Heart left ventricle (tissue), 16 donors: ENCODE results near the gene GNB3. TPM values are rescaled to one million over a fixed set of nuclear protein-coding genes. Genes with fewer than 3 reads are reported as not detected.
A peak's percentile ranks its signal among the peaks of the same experiment; 100 is the strongest.
"Not testable (repeated sequence)": the region's sequence is repeated elsewhere in the genome, so short reads cannot be mapped to it uniquely, and the experiment has no call there.

Experiments
- ATAC-seq, 4 donors: fragments of 200-7000 bp; cut with Tn5 transposase; one replicate each; pipeline ENCODE4 v1.9.1; 2020 to 2022; ENCODE audit warnings: moderate library complexity in 4 of 4, mild to moderate bottlenecking in 3 of 4, moderate number of reproducible peaks in 1 of 4
- DNase-seq, 5 donors: peaks; one replicate each; pipeline ENCODE4 v3.0.0-alpha.2; 2020
- H3K27ac ChIP-seq, 12 donors: fragments of 200-600 bp; sonication (generic) in 4 of 12; one replicate each; pipeline versions ENCODE4 v1.5.0 to v1.8.0; 2016 to 2022; ENCODE audit warnings: mild to moderate bottlenecking in 2 of 12
- H3K27me3 ChIP-seq, 9 donors: fragments of 200-600 bp; sonication (generic) in 2 of 9; one replicate each; pipeline versions ENCODE4 v1.5.1 to v1.8.0; 2016 to 2022; ENCODE audit warnings: mild to moderate bottlenecking in 3 of 9
- H3K36me3 ChIP-seq, 9 donors: fragments of 200-600 bp; sonication (generic) in 2 of 9; one replicate each; pipeline versions ENCODE4 v1.5.0 to v1.8.0; 2018 to 2022; ENCODE audit warnings: mild to moderate bottlenecking in 2 of 9
- H3K4me1 ChIP-seq, 12 donors: fragments of 200-600 bp; sonication (generic) in 4 of 12; one replicate each; pipeline versions ENCODE4 v1.5.0 to v1.8.0; 2016 to 2022; ENCODE audit warnings: mild to moderate bottlenecking in 3 of 12
- H3K4me3 ChIP-seq, 12 donors: fragments of 200-600 bp; sonication (generic) in 4 of 12; one replicate each; pipeline versions ENCODE4 v1.5.0 to v1.8.0; 2017 to 2022; ENCODE audit warnings: mild to moderate bottlenecking in 9 of 12, moderate library complexity in 4 of 12
- H3K9me3 ChIP-seq, 12 donors: fragments of 200-600 bp; sonication (generic) in 4 of 12; one replicate each; pipeline versions ENCODE4 v1.5.0 to v1.8.0; 2016 to 2022; ENCODE audit warnings: mild to moderate bottlenecking in 1 of 12
- POLR2A ChIP-seq, 2 donors: fragments of 450-650 bp; IDR thresholded peaks; one replicate each; pipeline ENCODE4 v1.6.1; 2017; ENCODE audit warnings: antibody characterized with exemption in 2 of 2, mild to moderate bottlenecking in 2 of 2, moderate library complexity in 2 of 2
- WGBS, 4 donors: extraction: QIAGEN DNeasy Blood & Tissue Kit in 2 of 4; methylation state at CpG; one replicate each; pipeline versions ENCODE4 v1.1.5 to v1.1.7; 2013 to 2018; 5-methylcytosine and 5-hydroxymethylcytosine counted together
- intact Hi-C, 10 donors: fragments of 100-400 bp; cut with DNase I; formaldehyde crosslinking; loops; one replicate each; pipeline versions ENCODE4 v1.11.1 to v1.14.2; 2022
- polyA plus RNA-seq, 2 donors: library from polyadenylated mRNA; stranded (reverse); fragments of 200-250 nt; gene quantifications; one replicate each; pipeline ENCODE4 v1.2.3, GENCODE V29; 2013
- total RNA-seq, 9 donors: library from RNA; depleted of rRNA in 2 of 9; stranded (reverse); fragments of >200 nt in 2 of 9; fragmentation: NEBNext Ultra II Directional in 3 of 9; extraction: Animal tissue kit (Norgen Biotek cat#: 25700) in 3 of 9; gene quantifications; one replicate each; pipeline versions ENCODE4 v1.1.0 to v1.2.4, GENCODE V29; 2016 to 2023
- TF ChIP-seq, protein P1 (sequence below), 12 donors: fragments of 200-600 bp; sonication (generic) in 4 of 12; IDR thresholded peaks; one replicate each; pipeline versions ENCODE4 v1.5.0 to v1.8.0; 2018 to 2022; ENCODE audit warnings: antibody characterized with exemption in 12 of 12, mild to moderate bottlenecking in 5 of 12
- donor health status: ischemic (EF 13 %, LVEDD 7.1; RV severe dilation, severe dysfunction).
- donor health status: healthy with polysubstance abuse.
- donor health status: DM: no; HTN: yes; CAD: no.
- donor health status: DM: no; HTN: no; CAD: no.
- donor health status: ischemic (EF 25% LVEDD 6.9; RV normal size, moderate dysfunction).
- donor health status: ischemic (EF 25% LVEDD 5.7; RV mildly dilated, moderate dysfunction).
- donor health status: healthy.
- donor health status: DM: yes; HTN: yes; CAD: no.
- donor health status: ischemic (EF 35%, LVEDD 5.7; RV mildly dilated, moderate dysfunction).
- donor health status: nonischemic (EF 11% LVEDD 7.7; RV severe dilation, severe dysfunction).
- donor health status: DM: yes; HTN: yes; CAD: no.
- donor health status: PGD.
- donor health status: ischemic (EF 29% LVEDD 5.4; RV normal size, mild dysfunction).
- donor health status: nonischemic (EF 23%, LVEDD 6.1; RV moderate dilation, normal function).

Gene GNB3
- total and polyA plus RNA-seq, 11 donors = 0.64 to 12.4 (median 6.2) TPM

GRCh38 chr12:6890789-6891645 lies 50.3 kb downstream of the GNB3 start:
- intact Hi-C loops = loop anchor here in 3 of 10 donors (1.0 to 2.0 kb wide), 2 partner anchors 18 kb away; partner anchors contain the start of gene SPSB2 (in 3 of the 3)
- H3K27ac ChIP-seq = peak overlapping the region; percentile 66 to 97 (median 90)
- H3K4me3 ChIP-seq = peak overlapping the region; percentile 4 to 70 (median 57)
- TF ChIP-seq POLR2A (IDR thresholded peaks at IDR 0.05) = peak in 1 of 2 donors; percentile 84
- TF ChIP-seq, protein P1, sequence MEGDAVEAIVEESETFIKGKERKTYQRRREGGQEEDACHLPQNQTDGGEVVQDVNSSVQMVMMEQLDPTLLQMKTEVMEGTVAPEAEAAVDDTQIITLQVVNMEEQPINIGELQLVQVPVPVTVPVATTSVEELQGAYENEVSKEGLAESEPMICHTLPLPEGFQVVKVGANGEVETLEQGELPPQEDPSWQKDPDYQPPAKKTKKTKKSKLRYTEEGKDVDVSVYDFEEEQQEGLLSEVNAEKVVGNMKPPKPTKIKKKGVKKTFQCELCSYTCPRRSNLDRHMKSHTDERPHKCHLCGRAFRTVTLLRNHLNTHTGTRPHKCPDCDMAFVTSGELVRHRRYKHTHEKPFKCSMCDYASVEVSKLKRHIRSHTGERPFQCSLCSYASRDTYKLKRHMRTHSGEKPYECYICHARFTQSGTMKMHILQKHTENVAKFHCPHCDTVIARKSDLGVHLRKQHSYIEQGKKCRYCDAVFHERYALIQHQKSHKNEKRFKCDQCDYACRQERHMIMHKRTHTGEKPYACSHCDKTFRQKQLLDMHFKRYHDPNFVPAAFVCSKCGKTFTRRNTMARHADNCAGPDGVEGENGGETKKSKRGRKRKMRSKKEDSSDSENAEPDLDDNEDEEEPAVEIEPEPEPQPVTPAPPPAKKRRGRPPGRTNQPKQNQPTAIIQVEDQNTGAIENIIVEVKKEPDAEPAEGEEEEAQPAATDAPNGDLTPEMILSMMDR (IDR thresholded peaks at IDR 0.05) = peak; percentile 79 to 99 (median 95)
- no peaks in the 10 kb centered on the region for H3K9me3 ChIP-seq
- peaks cover 0 to 14% (median 6%) of the 10 kb centered on the region in 12 donors for H3K4me1 ChIP-seq
- DNase-seq = peak; percentile 98 to 100 (median 99)
- H3K36me3 ChIP-seq = no peaks in the 10 kb centered on the region
- ATAC-seq = peak; percentile 88 to 99 (median 98)
- WGBS, 4 donors = 2 to 4% (median 2%) methylated on average over 40 to 68 of the region's 68 CpGs
- no peaks in the 10 kb centered on the region for H3K27me3 ChIP-seq

GRCh38 chr12:6891646-6892001 lies 50.9 kb downstream of the GNB3 start:
- WGBS, 4 donors = 80 to 89% (median 85%) methylated on average over 5 of the region's 5 CpGs
- no peaks in the 10 kb centered on the region for H3K27me3 ChIP-seq
- peaks cover 0 to 14% (median 6%) of the 10 kb centered on the region in 12 donors for H3K4me1 ChIP-seq
- no peak for TF ChIP-seq POLR2A (IDR thresholded peaks at IDR 0.05)
- DNase-seq (no peak), ATAC-seq (peak in 3 of 4 donors; percentile 1 to 14 (median 2))
- intact Hi-C loops = loop anchor here in 3 of 10 donors (1.0 to 2.0 kb wide), 2 partner anchors 18 to 19 kb away; partner anchors contain the start of gene SPSB2 (in 3 of the 3)
- H3K9me3 ChIP-seq = no peaks in the 10 kb centered on the region
- H3K27ac ChIP-seq = peak overlapping the region; percentile 66 to 97 (median 90)
- no peaks in the 10 kb centered on the region for H3K36me3 ChIP-seq
- H3K4me3 ChIP-seq = peak overlapping the region; percentile 4 to 70 (median 57)

- 92 to 98% (median 96%) methylated on average over 3 of the region's 3 CpGs for WGBS, 4 donors
- H3K27ac ChIP-seq, intact Hi-C loops, H3K9me3 ChIP-seq, ATAC-seq, DNase-seq, H3K27me3 ChIP-seq, H3K36me3 ChIP-seq, H3K4me3 ChIP-seq: not testable (repeated sequence)
- H3K4me1 ChIP-seq = peaks cover 0 to 14% (median 6%) of the 10 kb centered on the region in 12 donors
Observed at GRCh38 chr12:6892683-6893082, 52.0 kb downstream of the GNB3 start.

DNA sequence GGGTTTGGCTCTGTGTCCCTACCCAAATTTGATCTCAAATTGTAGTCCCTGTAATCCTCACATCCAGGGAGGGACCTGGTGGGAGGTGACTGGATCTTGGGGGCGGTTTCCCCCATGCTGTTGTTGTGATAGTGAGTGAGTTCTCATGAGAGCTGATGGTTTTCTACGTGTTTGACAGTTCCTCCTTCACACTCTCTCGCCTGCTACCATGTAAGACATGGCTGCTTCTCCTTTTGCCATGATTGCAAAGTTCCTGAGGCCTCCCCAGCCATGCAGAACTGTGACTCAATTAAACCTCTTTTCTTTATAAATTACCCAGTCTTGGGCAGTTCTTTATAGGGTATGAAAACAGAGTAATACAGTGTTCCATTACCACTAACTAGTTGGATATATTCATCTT lies 53.6 kb downstream of the GNB3 start:
- intact Hi-C loops = no loop called here
- peaks cover 0 to 14% (median 6%) of the 10 kb centered on the region in 12 donors for H3K4me1 ChIP-seq
- H3K27me3 ChIP-seq = no peaks in the 10 kb centered on the region
- no peak overlapping the region for H3K27ac ChIP-seq
- no peaks in the 10 kb centered on the region for H3K36me3 ChIP-seq
- no peaks in the 10 kb centered on the region for H3K9me3 ChIP-seq
- TF ChIP-seq, protein P1 (IDR thresholded peaks at IDR 0.05) = no peak
- TF ChIP-seq POLR2A (IDR thresholded peaks at IDR 0.05) = no peak
- DNase-seq = no peak
- WGBS, 4 donors = 77 to 87% (median 82%) methylated on average over 3 of the region's 3 CpGs
- ATAC-seq = no peak
- H3K4me3 ChIP-seq = no peak overlapping the region

Other genes with a start within 250 kb of the GNB3 start
- 100 to 1,000 TPM; 131 to 237 (median 160) TPM for gene CHD4, start 233.5 kb upstream of the GNB3 start, total RNA-seq
- gene CHD4, start 233.5 kb upstream of the GNB3 start, polyA plus RNA-seq = 100 to 1,000 TPM; 144 to 189 TPM
- 10 to 100 TPM in 1 of 9 donors, 1 to 10 TPM in 8; 3.7 to 11.7 (median 4.8) TPM for gene LPAR5, start 205.0 kb upstream of the GNB3 start, total RNA-seq
- 1 to 10 TPM; 3.5 to 4.7 TPM for gene LPAR5, start 205.0 kb upstream of the GNB3 start, polyA plus RNA-seq
- 1 to 10 TPM in 4 of 9 donors, under 1 TPM in 4, not detected in 1; 0.32 to 7.2 (median 0.99) TPM for gene ACRBP, start 193.5 kb upstream of the GNB3 start, total RNA-seq
- gene ACRBP, start 193.5 kb upstream of the GNB3 start, polyA plus RNA-seq = under 1 TPM; 0.34 to 0.60 TPM
- 10 to 100 TPM; 17.4 to 39.0 (median 24.7) TPM for gene ING4, start 177.8 kb upstream of the GNB3 start, total RNA-seq
- gene ING4, start 177.8 kb upstream of the GNB3 start, polyA plus RNA-seq = 10 to 100 TPM; 14.6 to 23.6 TPM
- 10 to 100 TPM; 19.4 to 38.1 (median 25.2) TPM for gene ZNF384, start 151.6 kb upstream of the GNB3 start, total RNA-seq
- 10 to 100 TPM; 15.0 to 29.7 TPM for gene ZNF384, start 151.6 kb upstream of the GNB3 start, polyA plus RNA-seq
- under 1 TPM in 3 of 9 donors, not detected in 6; 0.11 to 0.32 (median 0.22) TPM for gene PIANP, start 140.1 kb upstream of the GNB3 start, total RNA-seq
- under 1 TPM; 0.15 to 0.28 TPM for gene PIANP, start 140.1 kb upstream of the GNB3 start, polyA plus RNA-seq
- gene COPS7A, start 116.9 kb upstream of the GNB3 start, total RNA-seq = 10 to 100 TPM; 56.7 to 96.4 (median 82.6) TPM
- gene COPS7A, start 116.9 kb upstream of the GNB3 start, polyA plus RNA-seq = 100 to 1,000 TPM in 1 of 2 donors, 10 to 100 TPM in 1; 54.1 to 108 TPM
- gene MLF2, start 87.8 kb upstream of the GNB3 start, total RNA-seq = 100 to 1,000 TPM; 126 to 207 (median 152) TPM
- gene MLF2, start 87.8 kb upstream of the GNB3 start, polyA plus RNA-seq = 100 to 1,000 TPM; 136 to 231 TPM
- gene PTMS, start 74.6 kb upstream of the GNB3 start, total RNA-seq = 100 to 1,000 TPM in 5 of 9 donors, 10 to 100 TPM in 4; 72.9 to 227 (median 100) TPM
- gene PTMS, start 74.6 kb upstream of the GNB3 start, polyA plus RNA-seq = 100 to 1,000 TPM; 274 to 331 TPM
- 1 to 10 TPM in 2 of 9 donors, under 1 TPM in 3, not detected in 4; 0.10 to 1.5 (median 0.43) TPM for gene LAG3, start 68.4 kb upstream of the GNB3 start, total RNA-seq
- gene LAG3, start 68.4 kb upstream of the GNB3 start, polyA plus RNA-seq = under 1 TPM; 0.03 to 0.34 TPM
- gene CD4, start 51.4 kb upstream of the GNB3 start, total RNA-seq = 10 to 100 TPM in 2 of 9 donors, 1 to 10 TPM in 7; 3.0 to 71.9 (median 5.4) TPM
- gene CD4, start 51.4 kb upstream of the GNB3 start, polyA plus RNA-seq = 1 to 10 TPM; 1.1 to 3.2 TPM
- 1 to 10 TPM; 1.8 to 5.2 (median 2.9) TPM for gene GPR162, start 19.1 kb upstream of the GNB3 start, total RNA-seq
- gene GPR162, start 19.1 kb upstream of the GNB3 start, polyA plus RNA-seq = 1 to 10 TPM; 4.4 to 7.7 TPM
- 10 to 100 TPM in 7 of 9 donors, 1 to 10 TPM in 2; 4.2 to 26.7 (median 16.6) TPM for gene P3H3, start 12.5 kb upstream of the GNB3 start, total RNA-seq
- gene P3H3, start 12.5 kb upstream of the GNB3 start, polyA plus RNA-seq = 10 to 100 TPM; 11.5 to 29.9 TPM
- gene CDCA3, start 10.4 kb downstream of the GNB3 start, total RNA-seq = 1 to 10 TPM in 1 of 9 donors, under 1 TPM in 7, not detected in 1; 0.44 to 8.3 (median 0.96) TPM
- gene CDCA3, start 10.4 kb downstream of the GNB3 start, polyA plus RNA-seq = under 1 TPM; 0.42 to 0.65 TPM
- gene USP5, start 11.2 kb downstream of the GNB3 start, total RNA-seq = 10 to 100 TPM; 42.0 to 96.8 (median 61.6) TPM
- 10 to 100 TPM; 23.4 to 52.8 TPM for gene USP5, start 11.2 kb downstream of the GNB3 start, polyA plus RNA-seq
- gene TPI1, start 26.6 kb downstream of the GNB3 start, total RNA-seq = 1,000 to 10,000 TPM in 1 of 9 donors, 100 to 1,000 TPM in 8; 600 to 1,024 (median 730) TPM
- gene TPI1, start 26.6 kb downstream of the GNB3 start, polyA plus RNA-seq = 1,000 to 10,000 TPM in 1 of 2 donors, 100 to 1,000 TPM in 1; 648 to 1,605 TPM
- gene SPSB2, start 32.4 kb downstream of the GNB3 start, total RNA-seq = 1 to 10 TPM; 2.3 to 6.6 (median 3.1) TPM
- gene SPSB2, start 32.4 kb downstream of the GNB3 start, polyA plus RNA-seq = 1 to 10 TPM; 4.4 to 4.6 TPM
- 10 to 100 TPM in 5 of 9 donors, 1 to 10 TPM in 4; 8.2 to 15.1 (median 10.3) TPM for gene LRRC23, start 63.9 kb downstream of the GNB3 start, total RNA-seq
- gene LRRC23, start 63.9 kb downstream of the GNB3 start, polyA plus RNA-seq = 10 to 100 TPM; 14.8 to 15.3 TPM
- 10 to 100 TPM in 6 of 9 donors, 1 to 10 TPM in 3; 4.6 to 30.9 (median 11.6) TPM for gene ENO2, start 73.7 kb downstream of the GNB3 start, total RNA-seq
- 10 to 100 TPM; 10.4 to 22.1 TPM for gene ENO2, start 73.7 kb downstream of the GNB3 start, polyA plus RNA-seq
- 10 to 100 TPM; 38.4 to 82.9 (median 67.2) TPM for gene ATN1, start 87.0 kb downstream of the GNB3 start, total RNA-seq
- gene ATN1, start 87.0 kb downstream of the GNB3 start, polyA plus RNA-seq = 10 to 100 TPM; 61.3 to 65.6 TPM
- not detected for gene RNU7-1, start 102.9 kb downstream of the GNB3 start, total RNA-seq
- gene RNU7-1, start 102.9 kb downstream of the GNB3 start, polyA plus RNA-seq = not detected
- 100 to 1,000 TPM; 108 to 394 (median 167) TPM for gene C12orf57, start 103.1 kb downstream of the GNB3 start, total RNA-seq
- 100 to 1,000 TPM; 258 to 460 TPM for gene C12orf57, start 103.1 kb downstream of the GNB3 start, polyA plus RNA-seq
- gene PTPN6, start 110.4 kb downstream of the GNB3 start, total RNA-seq = 10 to 100 TPM in 2 of 9 donors, 1 to 10 TPM in 7; 3.5 to 63.2 (median 5.9) TPM
- gene PTPN6, start 110.4 kb downstream of the GNB3 start, polyA plus RNA-seq = 1 to 10 TPM; 6.6 to 6.7 TPM
- 100 to 1,000 TPM; 128 to 189 (median 152) TPM for gene PHB2, start 129.7 kb downstream of the GNB3 start, total RNA-seq
- gene PHB2, start 129.7 kb downstream of the GNB3 start, polyA plus RNA-seq = 100 to 1,000 TPM; 112 to 192 TPM
- 10 to 100 TPM; 24.2 to 43.1 (median 35.9) TPM for gene EMG1, start 130.0 kb downstream of the GNB3 start, total RNA-seq
- 10 to 100 TPM; 23.0 to 38.2 TPM for gene EMG1, start 130.0 kb downstream of the GNB3 start, polyA plus RNA-seq
- 10 to 100 TPM; 19.9 to 66.3 (median 46.8) TPM for gene LPCAT3, start 177.6 kb downstream of the GNB3 start, total RNA-seq
- 10 to 100 TPM; 26.9 to 43.4 TPM for gene LPCAT3, start 177.6 kb downstream of the GNB3 start, polyA plus RNA-seq
- 100 to 1,000 TPM in 2 of 9 donors, 10 to 100 TPM in 7; 31.9 to 247 (median 74.2) TPM for gene C1S, start 219.8 kb downstream of the GNB3 start, total RNA-seq
- gene C1S, start 219.8 kb downstream of the GNB3 start, polyA plus RNA-seq = 10 to 100 TPM; 30.1 to 36.4 TPM